Peyer's patch (tissue), 4 donors: ENCODE data around the gene MEGF10. TPM values are rescaled to one million over a fixed set of nuclear protein-coding genes. Genes with fewer than 3 reads are reported as not detected.

ENCODE experiments used
- DNase-seq, 3 donors: peaks; one replicate each; pipeline ENCODE4 v3.0.0-alpha.2; 2017 to 2019
- H3K27ac ChIP-seq, 4 donors: fragments of 200-600 bp; sonication (generic); one replicate each; pipeline ENCODE4 v1.5.1; 2016 to 2019
- H3K27me3 ChIP-seq, 2 donors: fragments of 200-600 bp; sonication (generic); one replicate each; pipeline ENCODE4 v1.5.1; 2019
- H3K36me3 ChIP-seq, 3 donors: fragments of 200-600 bp; sonication (generic); one replicate each; pipeline ENCODE4 v1.5.1; 2016 to 2019
- H3K4me1 ChIP-seq, 4 donors: fragments of 200-600 bp; sonication (generic); one replicate each; pipeline ENCODE4 v1.5.1; 2016 to 2019
- H3K4me3 ChIP-seq, 4 donors: fragments of 200-600 bp; sonication (generic); 1 replicate in 3 of 4; 2 replicates in 1 of 4; pipeline ENCODE4 v1.5.1; 2016 to 2019; ENCODE audit warnings: mild to moderate bottlenecking in 1 of 4
- H3K9me3 ChIP-seq, 4 donors: fragments of 200-600 bp; sonication (generic); one replicate each; pipeline ENCODE4 v1.5.1; 2016 to 2019; ENCODE audit warnings: mild to moderate bottlenecking in 1 of 4
- CTCF ChIP-seq, 6 experiments: fragments of 450-650 bp in 4 of 6; fragments of 200-600 bp in 2 of 6; sonication (generic) in 1 of 6; IDR thresholded peaks; one replicate each; pipeline ENCODE4 v1.5.1; 2017 to 2019; ENCODE audit warnings: antibody characterized with exemption in 6 of 6, mild to moderate bottlenecking in 3 of 6, moderate library complexity in 1 of 6
- POLR2A ChIP-seq, 2 donors: fragments of 450-650 bp; IDR thresholded peaks; one replicate each; pipeline ENCODE4 v1.5.1; 2017; ENCODE audit warnings: antibody characterized with exemption in 2 of 2, mild to moderate bottlenecking in 2 of 2, moderate library complexity in 2 of 2
- total RNA-seq, 4 donors: library from RNA; depleted of rRNA; stranded (reverse); fragments of >200 nt; gene quantifications; one replicate each; pipeline ENCODE4 v1.1.0, GENCODE V29; 2016

Gene MEGF10
- total RNA-seq, 4 donors from 2014 or later: 0.13 to 2.5 (median 0.19) TPM; not detected in 1

- no peak overlapping the region for H3K27ac ChIP-seq
- H3K27me3 ChIP-seq: no peaks in the 10 kb centered on the region
- no peaks in the 10 kb centered on the region for H3K9me3 ChIP-seq
- TF ChIP-seq POLR2A (IDR thresholded peaks at IDR 0.05): no peak
- no peak for TF ChIP-seq CTCF (IDR thresholded peaks at IDR 0.05)
- no peaks in the 10 kb centered on the region for H3K4me1 ChIP-seq
- H3K36me3 ChIP-seq: no peaks in the 10 kb centered on the region
- no peak overlapping the region for H3K4me3 ChIP-seq
- DNase-seq: no peak
Observed at GRCh38 chr5:127430627-127431026, 140.0 kb downstream of the MEGF10 start.

GRCh38 chr5:127431977-127432585 lies 141.5 kb downstream of the MEGF10 start:
- Histone ChIP-seq H3K4me3 (no peak overlapping the region), H3K9me3 (no peaks in the 10 kb centered on the region), H3K36me3 (no peaks in the 10 kb centered on the region), H3K27ac (no peak overlapping the region), H3K4me1 (no peaks in the 10 kb centered on the region), H3K27me3 (no peaks in the 10 kb centered on the region)
- TF ChIP-seq POLR2A (IDR thresholded peaks at IDR 0.05) (no peak), CTCF (IDR thresholded peaks at IDR 0.05) (no peak)
- no peak for DNase-seq

- DNase-seq: no peak
- TF ChIP-seq POLR2A (IDR thresholded peaks at IDR 0.05): no peak
- TF ChIP-seq CTCF (IDR thresholded peaks at IDR 0.05): no peak
- no peak overlapping the region for H3K4me3 ChIP-seq
Observed at GRCh38 chr5:127433526-127433925, 142.9 kb downstream of the MEGF10 start.

GRCh38 chr5:127434588-127434987 lies 144.0 kb downstream of the MEGF10 start:
- Histone ChIP-seq H3K27ac (no peak overlapping the region), H3K4me3 (no peak overlapping the region), H3K27me3 (no peaks in the 10 kb centered on the region), H3K36me3 (no peaks in the 10 kb centered on the region), H3K4me1 (no peaks in the 10 kb centered on the region), H3K9me3 (no peaks in the 10 kb centered on the region)
- no peak for DNase-seq
- no peak for TF ChIP-seq POLR2A (IDR thresholded peaks at IDR 0.05)
- TF ChIP-seq CTCF (IDR thresholded peaks at IDR 0.05): no peak

More at GRCh38 chr5:127433526-127433925, 142.9 kb downstream of the MEGF10 start:
- no peak overlapping the region for H3K27ac ChIP-seq
- no peaks in the 10 kb centered on the region for H3K9me3 ChIP-seq
- no peaks in the 10 kb centered on the region for H3K36me3 ChIP-seq
- H3K27me3 ChIP-seq: no peaks in the 10 kb centered on the region
- H3K4me1 ChIP-seq: no peaks in the 10 kb centered on the region

GRCh38 chr5:127435821-127436220 lies 145.2 kb downstream of the MEGF10 start:
- Histone ChIP-seq H3K4me1 (no peaks in the 10 kb centered on the region), H3K9me3 (no peaks in the 10 kb centered on the region), H3K4me3 (no peak overlapping the region), H3K27ac (no peak overlapping the region), H3K36me3 (no peaks in the 10 kb centered on the region), H3K27me3 (no peaks in the 10 kb centered on the region)
- no peak for TF ChIP-seq POLR2A (IDR thresholded peaks at IDR 0.05)
- TF ChIP-seq CTCF (IDR thresholded peaks at IDR 0.05): no peak
- no peak for DNase-seq

- no peaks in the 10 kb centered on the region for H3K4me1 ChIP-seq
- H3K9me3 ChIP-seq: no peaks in the 10 kb centered on the region
- H3K27ac ChIP-seq: no peak overlapping the region
- H3K27me3 ChIP-seq: no peaks in the 10 kb centered on the region
- no peaks in the 10 kb centered on the region for H3K36me3 ChIP-seq
- TF ChIP-seq CTCF (IDR thresholded peaks at IDR 0.05): no peak
- TF ChIP-seq POLR2A (IDR thresholded peaks at IDR 0.05): no peak
- H3K4me3 ChIP-seq: no peak overlapping the region
- no peak for DNase-seq
Observed at GRCh38 chr5:127439644-127440043, 149.0 kb downstream of the MEGF10 start.
